GM18909 (cell line): ENCODE measurements around the gene MGAT1.
"Not testable (repeated sequence)": the region's sequence is repeated elsewhere in the genome, so short reads cannot be mapped to it uniquely, and the experiment has no call there.

Experiments used
- ATAC-seq: cut with Tn5 transposase; IDR thresholded peaks from one replicate; pipeline ENCODE4 v1.9.1; 2021; ENCODE audit warnings: mild to moderate bottlenecking; ENCODE audit not compliant: unreplicated experiment, poor library complexity

The MGAT1 gene

GRCh38 chr5:180802325-180803180 is at the start of gene MGAT1:
Gene MGAT1, minus strand, starts transcription at chr5:180802806. Its CDS starts 9,835 bp downstream, at chr5:180792971.
- peak; percentile 48 for ATAC-seq

- no peak for ATAC-seq
These were observed 48.0 kb upstream of the MGAT1 start for GRCh38 chr5:180850434-180851078.

GRCh38 chr5:180849827-180850226 is 47.2 kb upstream of the MGAT1 start:
- no peak for ATAC-seq

GRCh38 chr5:180848878-180849277 is 46.3 kb upstream of the MGAT1 start:
- ATAC-seq, result no peak

GRCh38 chr5:180848265-180848664 is 45.7 kb upstream of the MGAT1 start:
- no peak for ATAC-seq

GRCh38 chr5:180847026-180847425 is 44.4 kb upstream of the MGAT1 start:
- ATAC-seq, result no peak

- no peak for ATAC-seq
These were observed 42.3 kb upstream of the MGAT1 start for GRCh38 chr5:180844858-180845257.

- ATAC-seq, result no peak
These were observed 41.8 kb upstream of the MGAT1 start for GRCh38 chr5:180844432-180844831.

GRCh38 chr5:180839935-180840334 is 37.3 kb upstream of the MGAT1 start:
- no peak for ATAC-seq

GRCh38 chr5:180839227-180839626 is 36.6 kb upstream of the MGAT1 start:
- ATAC-seq, result no peak

- ATAC-seq, result no peak
These were observed 34.9 kb upstream of the MGAT1 start for GRCh38 chr5:180837478-180837877.

- ATAC-seq, result peak; percentile 62
These were observed 30.0 kb upstream of the MGAT1 start for GRCh38 chr5:180832638-180833068.

- ATAC-seq, result peak; percentile 76
These were observed 28.8 kb upstream of the MGAT1 start for GRCh38 chr5:180831139-180832093.

GRCh38 chr5:180830253-180831138 is 27.9 kb upstream of the MGAT1 start:
- peak; percentile 42 for ATAC-seq

- ATAC-seq, result no peak
These were observed 27.1 kb upstream of the MGAT1 start for GRCh38 chr5:180829726-180830125.

- ATAC-seq, result not testable (repeated sequence)
These were observed 26.3 kb upstream of the MGAT1 start for GRCh38 chr5:180828756-180829531.

GRCh38 chr5:180827374-180827773 is 24.8 kb upstream of the MGAT1 start:
- ATAC-seq, result not testable (repeated sequence)

GRCh38 chr5:180825768-180826525 is 23.3 kb upstream of the MGAT1 start:
- ATAC-seq, result no peak
